GM23338 (cell line): ENCODE results near the gene EXOC6B.

Experiments used
- CREB1 ChIP-seq: fragments of 250-450 bp; sonication (Bioruptor Pico); IDR thresholded peaks from 2 replicates; pipeline ENCODE4 v1.5.0; 2020; ENCODE audit warnings: low read depth, mild to moderate bottlenecking, moderate library complexity
- EZH2 ChIP-seq: fragments of 200-600 bp; sonication (generic); IDR thresholded peaks from one replicate; pipeline ENCODE4 v1.8.0; 2017; ENCODE audit warnings: antibody characterized with exemption, mild to moderate bottlenecking, low read depth; ENCODE audit not compliant: unreplicated experiment
- EZH2phosphoT487 ChIP-seq: fragments of 200-600 bp; sonication (generic); IDR thresholded peaks from one replicate; pipeline ENCODE4 v1.8.1; 2018; ENCODE audit warnings: antibody characterized with exemption; ENCODE audit not compliant: unreplicated experiment
- JUNB ChIP-seq: IDR thresholded peaks from one replicate; pipeline ENCODE4 v1.6.1; 2016; ENCODE audit warnings: antibody characterized with exemption; ENCODE audit not compliant: unreplicated experiment
- NANOG ChIP-seq: IDR thresholded peaks from 2 replicates; pipeline ENCODE4 v1.6.1; 2016; ENCODE audit warnings: antibody characterized with exemption, borderline replicate concordance
- POLR2AphosphoS5 ChIP-seq: IDR thresholded peaks from 2 replicates; pipeline ENCODE4 v1.6.1; 2016; ENCODE audit warnings: antibody characterized with exemption, low read depth
- STAT1 ChIP-seq: IDR thresholded peaks from one replicate; pipeline ENCODE4 v1.6.1; 2016; ENCODE audit warnings: antibody characterized with exemption; ENCODE audit not compliant: unreplicated experiment
- ZNF331 ChIP-seq: fragments of 250-450 bp; sonication (Bioruptor Pico); IDR thresholded peaks from 2 replicates; pipeline ENCODE4 v1.5.0; 2020; ENCODE audit warnings: low read depth, mild to moderate bottlenecking, moderate library complexity
- TF ChIP-seq, protein P1 (sequence below), 2 experiments: fragments of 200-600 bp in 1 of 2; sonication (generic) in 1 of 2; conservative IDR thresholded peaks; 2 replicates each; pipeline versions ENCODE4 v1.5.1 to v1.6.1; 2016 to 2017; ENCODE audit warnings: antibody characterized with exemption in 2 of 2, low read depth in 2 of 2, mild to moderate bottlenecking in 2 of 2, moderate library complexity in 1 of 2
- TF ChIP-seq, protein P2 (sequence below): IDR thresholded peaks from one replicate; pipeline ENCODE4 v1.6.1; 2018; ENCODE audit warnings: antibody characterized with exemption; ENCODE audit not compliant: unreplicated experiment
- TF ChIP-seq, protein P3 (sequence below): IDR thresholded peaks from 2 replicates; pipeline ENCODE4 v1.6.1; 2016; ENCODE audit warnings: antibody characterized with exemption

DNA sequence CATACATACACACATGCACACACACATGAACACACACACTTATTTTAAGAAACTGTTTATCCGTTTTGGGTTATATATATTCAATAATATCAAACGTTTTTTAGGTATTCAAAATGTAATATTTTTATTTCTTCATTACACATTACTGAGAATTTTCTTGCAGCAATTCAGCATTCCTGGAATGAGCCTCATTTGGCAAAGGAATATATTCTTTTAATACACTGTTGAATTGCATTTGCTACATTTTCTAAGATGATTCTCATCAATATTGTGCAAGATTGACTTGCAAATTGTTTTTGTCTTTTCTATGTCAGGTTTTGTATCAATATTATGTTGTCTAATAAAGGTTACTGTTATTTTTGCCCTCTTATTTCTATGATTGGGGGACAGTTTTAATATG lies 402.1 kb downstream of the EXOC6B start:
- TF ChIP-seq, protein P1, sequence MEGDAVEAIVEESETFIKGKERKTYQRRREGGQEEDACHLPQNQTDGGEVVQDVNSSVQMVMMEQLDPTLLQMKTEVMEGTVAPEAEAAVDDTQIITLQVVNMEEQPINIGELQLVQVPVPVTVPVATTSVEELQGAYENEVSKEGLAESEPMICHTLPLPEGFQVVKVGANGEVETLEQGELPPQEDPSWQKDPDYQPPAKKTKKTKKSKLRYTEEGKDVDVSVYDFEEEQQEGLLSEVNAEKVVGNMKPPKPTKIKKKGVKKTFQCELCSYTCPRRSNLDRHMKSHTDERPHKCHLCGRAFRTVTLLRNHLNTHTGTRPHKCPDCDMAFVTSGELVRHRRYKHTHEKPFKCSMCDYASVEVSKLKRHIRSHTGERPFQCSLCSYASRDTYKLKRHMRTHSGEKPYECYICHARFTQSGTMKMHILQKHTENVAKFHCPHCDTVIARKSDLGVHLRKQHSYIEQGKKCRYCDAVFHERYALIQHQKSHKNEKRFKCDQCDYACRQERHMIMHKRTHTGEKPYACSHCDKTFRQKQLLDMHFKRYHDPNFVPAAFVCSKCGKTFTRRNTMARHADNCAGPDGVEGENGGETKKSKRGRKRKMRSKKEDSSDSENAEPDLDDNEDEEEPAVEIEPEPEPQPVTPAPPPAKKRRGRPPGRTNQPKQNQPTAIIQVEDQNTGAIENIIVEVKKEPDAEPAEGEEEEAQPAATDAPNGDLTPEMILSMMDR (conservative IDR thresholded peaks at IDR 0.05; ENCODE audit: low read depth in 2 of 2), result no peak
- no peak for TF ChIP-seq EZH2
- TF ChIP-seq, protein P2, sequence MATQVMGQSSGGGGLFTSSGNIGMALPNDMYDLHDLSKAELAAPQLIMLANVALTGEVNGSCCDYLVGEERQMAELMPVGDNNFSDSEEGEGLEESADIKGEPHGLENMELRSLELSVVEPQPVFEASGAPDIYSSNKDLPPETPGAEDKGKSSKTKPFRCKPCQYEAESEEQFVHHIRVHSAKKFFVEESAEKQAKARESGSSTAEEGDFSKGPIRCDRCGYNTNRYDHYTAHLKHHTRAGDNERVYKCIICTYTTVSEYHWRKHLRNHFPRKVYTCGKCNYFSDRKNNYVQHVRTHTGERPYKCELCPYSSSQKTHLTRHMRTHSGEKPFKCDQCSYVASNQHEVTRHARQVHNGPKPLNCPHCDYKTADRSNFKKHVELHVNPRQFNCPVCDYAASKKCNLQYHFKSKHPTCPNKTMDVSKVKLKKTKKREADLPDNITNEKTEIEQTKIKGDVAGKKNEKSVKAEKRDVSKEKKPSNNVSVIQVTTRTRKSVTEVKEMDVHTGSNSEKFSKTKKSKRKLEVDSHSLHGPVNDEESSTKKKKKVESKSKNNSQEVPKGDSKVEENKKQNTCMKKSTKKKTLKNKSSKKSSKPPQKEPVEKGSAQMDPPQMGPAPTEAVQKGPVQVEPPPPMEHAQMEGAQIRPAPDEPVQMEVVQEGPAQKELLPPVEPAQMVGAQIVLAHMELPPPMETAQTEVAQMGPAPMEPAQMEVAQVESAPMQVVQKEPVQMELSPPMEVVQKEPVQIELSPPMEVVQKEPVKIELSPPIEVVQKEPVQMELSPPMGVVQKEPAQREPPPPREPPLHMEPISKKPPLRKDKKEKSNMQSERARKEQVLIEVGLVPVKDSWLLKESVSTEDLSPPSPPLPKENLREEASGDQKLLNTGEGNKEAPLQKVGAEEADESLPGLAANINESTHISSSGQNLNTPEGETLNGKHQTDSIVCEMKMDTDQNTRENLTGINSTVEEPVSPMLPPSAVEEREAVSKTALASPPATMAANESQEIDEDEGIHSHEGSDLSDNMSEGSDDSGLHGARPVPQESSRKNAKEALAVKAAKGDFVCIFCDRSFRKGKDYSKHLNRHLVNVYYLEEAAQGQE, result no peak
- TF ChIP-seq CREB1 (CRISPR knock-in tag), result no peak
- no peak for TF ChIP-seq EZH2phosphoT487
- no peak for TF ChIP-seq POLR2AphosphoS5
- TF ChIP-seq, protein P3, sequence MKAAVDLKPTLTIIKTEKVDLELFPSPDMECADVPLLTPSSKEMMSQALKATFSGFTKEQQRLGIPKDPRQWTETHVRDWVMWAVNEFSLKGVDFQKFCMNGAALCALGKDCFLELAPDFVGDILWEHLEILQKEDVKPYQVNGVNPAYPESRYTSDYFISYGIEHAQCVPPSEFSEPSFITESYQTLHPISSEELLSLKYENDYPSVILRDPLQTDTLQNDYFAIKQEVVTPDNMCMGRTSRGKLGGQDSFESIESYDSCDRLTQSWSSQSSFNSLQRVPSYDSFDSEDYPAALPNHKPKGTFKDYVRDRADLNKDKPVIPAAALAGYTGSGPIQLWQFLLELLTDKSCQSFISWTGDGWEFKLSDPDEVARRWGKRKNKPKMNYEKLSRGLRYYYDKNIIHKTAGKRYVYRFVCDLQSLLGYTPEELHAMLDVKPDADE, result no peak
- TF ChIP-seq STAT1, result no peak
- no peak for TF ChIP-seq NANOG
- TF ChIP-seq JUNB, result no peak
- no peak for TF ChIP-seq ZNF331 (CRISPR knock-in tag)
